Neural cell (in vitro differentiated cells): Measurements from ENCODE around the gene AGPAT2. TPM values are rescaled to one million over a fixed set of nuclear protein-coding genes. Genes with fewer than 3 reads are reported as not detected.

Experiments
- H2AFZ ChIP-seq: fragments of 200-600, 300-800 bp; sonication (generic), shearing (Covaris generic); 2 replicates; pipeline ENCODE4 v1.6.0; 2014; ENCODE audit warnings: low read depth, mild to moderate bottlenecking, antibody characterized with exemption, low read length, moderate library complexity
- H3F3A ChIP-seq: fragments of 200-600 bp; shearing (Covaris generic); 2 replicates; pipeline ENCODE4 v1.6.1; 2016; ENCODE audit warnings: mild to moderate bottlenecking, moderate library complexity, mixed read lengths, antibody characterized with exemption, low read length; ENCODE audit not compliant: insufficient read depth, poor library complexity, severe bottlenecking
- H3K27ac ChIP-seq: fragments of 200-600, 300-800 bp; sonication (generic), shearing (Covaris generic); 2 replicates; pipeline ENCODE4 v1.5.1; 2014; ENCODE audit warnings: mild to moderate bottlenecking, low read length, moderate library complexity
- H3K27me3 ChIP-seq: fragments of 300-800, 200-600 bp; sonication (generic), shearing (Covaris generic); 2 replicates; pipeline ENCODE4 v1.6.0; 2014; ENCODE audit warnings: mild to moderate bottlenecking, low read depth, low read length, moderate library complexity; ENCODE audit not compliant: insufficient read depth
- H3K36me3 ChIP-seq: fragments of 300-800, 200-600 bp; sonication (generic), shearing (Covaris generic); 2 replicates; pipeline ENCODE4 v1.5.1; 2014; ENCODE audit warnings: mild to moderate bottlenecking, antibody characterized with exemption, low read length, moderate library complexity; ENCODE audit not compliant: insufficient read depth
- H3K4me2 ChIP-seq: fragments of 300-800, 200-600 bp; sonication (generic), shearing (Covaris generic); 2 replicates; pipeline ENCODE4 v1.6.0; 2014; ENCODE audit warnings: mild to moderate bottlenecking, low read length
- H3K4me3 ChIP-seq: fragments of 300-800, 200-600 bp; sonication (generic), shearing (Covaris generic); 2 replicates; pipeline ENCODE4 v1.5.1; 2014; ENCODE audit warnings: mild to moderate bottlenecking, low read length, moderate library complexity
- H3K79me2 ChIP-seq: fragments of 200-600 bp; shearing (Covaris generic); replicated peaks from 2 replicates; pipeline ENCODE4 v1.6.0; 2014; ENCODE audit warnings: mild to moderate bottlenecking, low read length, moderate library complexity; ENCODE audit not compliant: insufficient read depth
- H3K9ac ChIP-seq: fragments of 300-800, 200-600 bp; sonication (generic), shearing (Covaris generic); 2 replicates; pipeline ENCODE4 v1.6.1; 2016; ENCODE audit warnings: mild to moderate bottlenecking, low read length, mixed read lengths
- H3K9me2 ChIP-seq: fragments of 200-600 bp; shearing (Covaris generic); 2 replicates; pipeline ENCODE4 v1.6.1; 2016; ENCODE audit warnings: mild to moderate bottlenecking, low read length, mixed read lengths; ENCODE audit not compliant: insufficient read depth
- H3K9me3 ChIP-seq: fragments of 200-600, 300-800 bp; sonication (generic), shearing (Covaris generic); 2 replicates; pipeline ENCODE4 v1.6.1; 2016; ENCODE audit warnings: mild to moderate bottlenecking, mixed run types, low read length, moderate library complexity, mixed read lengths
- H4K20me1 ChIP-seq: fragments of 200-600 bp; shearing (Covaris generic); 2 replicates; pipeline ENCODE4 v1.6.1; 2016; ENCODE audit warnings: mild to moderate bottlenecking, mixed run types; ENCODE audit not compliant: insufficient read depth
- EP300 ChIP-seq: fragments of 450-650 bp; conservative IDR thresholded peaks from 2 replicates; pipeline ENCODE4 v1.6.1; 2014; ENCODE audit warnings: antibody characterized with exemption, mild to moderate bottlenecking, moderate library complexity; ENCODE audit not compliant: poor library complexity, severe bottlenecking
- EZH2 ChIP-seq: fragments of 200-600, 300-800 bp; shearing (Covaris generic), sonication (generic); IDR thresholded peaks from 2 replicates; pipeline ENCODE4 v1.6.1; 2014; ENCODE audit warnings: antibody characterized with exemption, low read length, borderline replicate concordance, mild to moderate bottlenecking; ENCODE audit not compliant: insufficient read depth, poor library complexity, severe bottlenecking
- MXI1 ChIP-seq: fragments of 450-650 bp; conservative IDR thresholded peaks from 2 replicates; pipeline ENCODE4 v1.6.1; 2014; ENCODE audit warnings: antibody characterized with exemption, mild to moderate bottlenecking; ENCODE audit not compliant: poor library complexity, severe bottlenecking
- POLR2AphosphoS5 ChIP-seq: IDR thresholded peaks from 2 replicates; pipeline ENCODE4 v1.6.1; 2012
- RAD21 ChIP-seq: fragments of 450-650 bp; conservative IDR thresholded peaks from 2 replicates; pipeline ENCODE4 v1.6.1; 2014; ENCODE audit warnings: antibody characterized with exemption, mild to moderate bottlenecking, moderate library complexity
- SMC3 ChIP-seq: fragments of 450-650 bp; conservative IDR thresholded peaks from 2 replicates; pipeline ENCODE4 v1.6.1; 2014; ENCODE audit warnings: antibody characterized with exemption, mild to moderate bottlenecking, moderate library complexity; ENCODE audit not compliant: poor library complexity
- TAF1 ChIP-seq: IDR thresholded peaks from 2 replicates; pipeline ENCODE4 v1.6.1; 2012; ENCODE audit warnings: low read depth
- polyA plus RNA-seq: library from polyadenylated mRNA; depleted of rRNA; stranded (reverse); fragments of >200 nt; gene quantifications from 2 replicates; pipeline ENCODE4 v1.2.3, GENCODE V29; 2014
- TF ChIP-seq, protein P1 (sequence below): fragments of 450-650 bp; IDR thresholded peaks from 2 replicates; pipeline ENCODE4 v1.5.1; 2014; ENCODE audit warnings: antibody characterized with exemption, mild to moderate bottlenecking, moderate library complexity; ENCODE audit not compliant: poor library complexity, severe bottlenecking
- TF ChIP-seq, protein P2 (sequence below): IDR thresholded peaks from 2 replicates; pipeline ENCODE4 v1.6.1; 2012; ENCODE audit warnings: borderline replicate concordance

AGPAT2 gene
- polyA plus RNA-seq, 1 donor from 2014 or later: 1.3 TPM

DNA sequence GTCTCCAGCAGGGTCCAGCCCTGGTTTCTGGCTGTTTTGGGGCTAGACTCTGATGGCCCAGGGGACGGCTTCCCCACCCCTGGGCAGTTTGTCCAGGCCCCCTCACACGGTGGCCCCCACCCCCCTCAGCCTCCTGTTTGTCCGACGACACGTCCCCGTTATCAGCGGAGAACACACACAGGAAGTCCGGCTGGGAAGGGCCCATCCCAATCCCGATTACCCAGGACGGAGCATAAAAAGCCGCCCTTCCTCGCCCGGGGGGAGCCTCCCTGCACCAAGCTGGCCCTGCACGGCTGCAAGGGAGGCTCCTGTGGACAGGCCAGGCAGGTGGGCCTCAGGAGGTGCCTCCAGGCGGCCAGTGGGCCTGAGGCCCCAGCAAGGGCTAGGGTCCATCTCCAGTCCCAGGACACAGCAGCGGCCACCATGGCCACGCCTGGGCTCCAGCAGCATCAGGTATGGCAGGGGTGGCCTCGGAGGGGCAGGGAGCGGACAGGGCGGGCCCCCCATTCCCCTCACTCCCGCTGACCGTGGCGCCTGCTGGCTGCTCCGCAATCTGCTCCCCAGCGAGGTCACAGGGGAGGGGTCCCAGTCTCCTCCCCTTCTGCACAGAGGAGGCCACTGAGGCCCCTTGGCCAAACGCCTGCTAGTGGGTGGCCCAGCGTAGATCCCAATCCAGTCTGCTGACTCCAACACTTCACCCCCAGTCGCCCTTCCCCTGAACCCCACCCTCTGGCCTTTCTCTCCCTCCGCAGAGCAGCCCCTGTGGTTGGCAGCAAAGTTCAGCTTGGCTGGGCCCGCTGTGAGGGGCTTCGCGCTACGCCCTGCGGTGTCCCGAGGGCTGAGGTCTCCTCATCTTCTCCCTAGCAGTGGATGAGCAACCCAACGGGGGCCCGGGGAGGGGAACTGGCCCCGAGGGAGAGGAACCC is 24.3 kb downstream of the AGPAT2 start, which contains the start of gene EGFL7:
TSS of gene EGFL7 (plus strand) at position 261 of the 926 bp plus-strand sequence. CDS start 5,367 bp downstream, outside the sequence.
- TF ChIP-seq, protein P1, sequence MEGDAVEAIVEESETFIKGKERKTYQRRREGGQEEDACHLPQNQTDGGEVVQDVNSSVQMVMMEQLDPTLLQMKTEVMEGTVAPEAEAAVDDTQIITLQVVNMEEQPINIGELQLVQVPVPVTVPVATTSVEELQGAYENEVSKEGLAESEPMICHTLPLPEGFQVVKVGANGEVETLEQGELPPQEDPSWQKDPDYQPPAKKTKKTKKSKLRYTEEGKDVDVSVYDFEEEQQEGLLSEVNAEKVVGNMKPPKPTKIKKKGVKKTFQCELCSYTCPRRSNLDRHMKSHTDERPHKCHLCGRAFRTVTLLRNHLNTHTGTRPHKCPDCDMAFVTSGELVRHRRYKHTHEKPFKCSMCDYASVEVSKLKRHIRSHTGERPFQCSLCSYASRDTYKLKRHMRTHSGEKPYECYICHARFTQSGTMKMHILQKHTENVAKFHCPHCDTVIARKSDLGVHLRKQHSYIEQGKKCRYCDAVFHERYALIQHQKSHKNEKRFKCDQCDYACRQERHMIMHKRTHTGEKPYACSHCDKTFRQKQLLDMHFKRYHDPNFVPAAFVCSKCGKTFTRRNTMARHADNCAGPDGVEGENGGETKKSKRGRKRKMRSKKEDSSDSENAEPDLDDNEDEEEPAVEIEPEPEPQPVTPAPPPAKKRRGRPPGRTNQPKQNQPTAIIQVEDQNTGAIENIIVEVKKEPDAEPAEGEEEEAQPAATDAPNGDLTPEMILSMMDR: no peak
- Histone ChIP-seq H3K9me3 (no peaks in the 10 kb centered on the region), H3K4me2 (no peak within 1 kb of the TSS), H3F3A (no peaks in the 10 kb centered on the region), H2AFZ (no peak within 1 kb of the TSS), H4K20me1 (no peaks in the 10 kb centered on the region), H3K27ac (no peak within 1 kb of the TSS), H3K9ac (no peak within 1 kb of the TSS), H3K79me2 (no peaks in the 10 kb centered on the region), H3K9me2 (no peaks in the 10 kb centered on the region), H3K4me3 (no peak within 1 kb of the TSS), H3K36me3 (no peaks in the 10 kb centered on the region), H3K27me3 (no peaks in the 10 kb centered on the region)

DNA sequence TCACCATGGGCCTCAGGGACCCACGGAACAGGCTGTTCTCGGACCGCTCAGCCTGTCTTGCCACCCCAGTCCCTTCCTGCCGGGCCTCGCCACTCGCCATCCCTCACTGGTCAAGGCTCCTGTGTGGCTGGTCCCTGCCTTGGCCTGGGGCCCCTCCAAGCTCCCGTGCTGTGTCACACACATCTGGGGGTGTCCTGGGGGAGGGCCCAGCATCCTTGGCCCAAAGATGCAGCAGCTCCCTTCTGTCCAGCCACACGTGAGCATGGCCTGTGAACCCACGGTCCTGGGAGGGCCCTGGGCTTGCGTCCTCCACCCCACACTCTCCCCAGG is 25.0 kb downstream of the AGPAT2 start:
- TF ChIP-seq MXI1: no peak
- TF ChIP-seq, protein P1: no peak
- TF ChIP-seq EZH2: no peak
- TF ChIP-seq TAF1: no peak
- no peak for TF ChIP-seq RAD21
- TF ChIP-seq, protein P2, sequence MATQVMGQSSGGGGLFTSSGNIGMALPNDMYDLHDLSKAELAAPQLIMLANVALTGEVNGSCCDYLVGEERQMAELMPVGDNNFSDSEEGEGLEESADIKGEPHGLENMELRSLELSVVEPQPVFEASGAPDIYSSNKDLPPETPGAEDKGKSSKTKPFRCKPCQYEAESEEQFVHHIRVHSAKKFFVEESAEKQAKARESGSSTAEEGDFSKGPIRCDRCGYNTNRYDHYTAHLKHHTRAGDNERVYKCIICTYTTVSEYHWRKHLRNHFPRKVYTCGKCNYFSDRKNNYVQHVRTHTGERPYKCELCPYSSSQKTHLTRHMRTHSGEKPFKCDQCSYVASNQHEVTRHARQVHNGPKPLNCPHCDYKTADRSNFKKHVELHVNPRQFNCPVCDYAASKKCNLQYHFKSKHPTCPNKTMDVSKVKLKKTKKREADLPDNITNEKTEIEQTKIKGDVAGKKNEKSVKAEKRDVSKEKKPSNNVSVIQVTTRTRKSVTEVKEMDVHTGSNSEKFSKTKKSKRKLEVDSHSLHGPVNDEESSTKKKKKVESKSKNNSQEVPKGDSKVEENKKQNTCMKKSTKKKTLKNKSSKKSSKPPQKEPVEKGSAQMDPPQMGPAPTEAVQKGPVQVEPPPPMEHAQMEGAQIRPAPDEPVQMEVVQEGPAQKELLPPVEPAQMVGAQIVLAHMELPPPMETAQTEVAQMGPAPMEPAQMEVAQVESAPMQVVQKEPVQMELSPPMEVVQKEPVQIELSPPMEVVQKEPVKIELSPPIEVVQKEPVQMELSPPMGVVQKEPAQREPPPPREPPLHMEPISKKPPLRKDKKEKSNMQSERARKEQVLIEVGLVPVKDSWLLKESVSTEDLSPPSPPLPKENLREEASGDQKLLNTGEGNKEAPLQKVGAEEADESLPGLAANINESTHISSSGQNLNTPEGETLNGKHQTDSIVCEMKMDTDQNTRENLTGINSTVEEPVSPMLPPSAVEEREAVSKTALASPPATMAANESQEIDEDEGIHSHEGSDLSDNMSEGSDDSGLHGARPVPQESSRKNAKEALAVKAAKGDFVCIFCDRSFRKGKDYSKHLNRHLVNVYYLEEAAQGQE: no peak
- TF ChIP-seq EP300: no peak
- no peak for TF ChIP-seq POLR2AphosphoS5
- TF ChIP-seq SMC3: no peak
- H2AFZ ChIP-seq: no peak overlapping the region
- H3K9ac ChIP-seq: no peak overlapping the region
- no peaks in the 10 kb centered on the region for H4K20me1 ChIP-seq
- H3K27me3 ChIP-seq: no peaks in the 10 kb centered on the region
- no peaks in the 10 kb centered on the region for H3K36me3 ChIP-seq
- no peaks in the 10 kb centered on the region for H3K9me3 ChIP-seq
- no peak overlapping the region for H3K27ac ChIP-seq
- no peak overlapping the region for H3K4me2 ChIP-seq
- H3K4me3 ChIP-seq: no peak overlapping the region
- no peaks in the 10 kb centered on the region for H3F3A ChIP-seq
- H3K79me2 ChIP-seq: no peaks in the 10 kb centered on the region
- no peaks in the 10 kb centered on the region for H3K9me2 ChIP-seq
